ENCODE measurements around the gene ASTN2. TPM values are rescaled to one million over a fixed set of nuclear protein-coding genes. Genes with fewer than 3 reads are reported as not detected.

ASTN2 gene
- total and polyA plus RNA-seq, 2 donors (not counting 3 experiments of a cell fraction or from before 2014, with no cell fraction given): 1.0 to 1.9 TPM

GRCh38 chr9:117250610-117251215 is 164.1 kb downstream of the ASTN2 start:
- DNase-seq (ENCODE audit: low read depth, low spot score) (no peak), FAIRE-seq (no peak)
- dilution Hi-C loops (cut with MboI; ENCODE audit: extremely low pct_ligation_motif_present, low sequenced_read_pairs): no loop called here
- Histone ChIP-seq H4K20me1 (replicated peaks; ENCODE audit: control insufficient read depth, extremely low read depth, insufficient read depth, low read length) (no peaks in the 10 kb centered on the region), H3K4me2 (ENCODE audit: insufficient read depth, low read length) (no peak overlapping the region), H3K9me1 (replicated peaks; ENCODE audit: control insufficient read depth, extremely low read depth, insufficient read depth, low read length) (no peaks in the 10 kb centered on the region), H3K9me3 (replicated peaks; ENCODE audit: control insufficient read depth, insufficient read depth, low read length) (peaks cover 2% of the 10 kb centered on the region), H2AFZ (ENCODE audit: low read depth, low read length) (no peak overlapping the region), H3K79me2 (ENCODE audit: control insufficient read depth, insufficient read depth, low read length) (no peaks in the 10 kb centered on the region), H3K9ac (replicated peaks; ENCODE audit: extremely low read depth, insufficient read depth, low read length) (no peak overlapping the region), H3K27ac (ENCODE audit: insufficient read depth, low read depth, low read length) (no peak overlapping the region), H3K36me3 (ENCODE audit: control insufficient read depth in 2 of 2, extremely low read depth in 1 of 2, insufficient read depth in 2 of 2, low read length in 2 of 2) (no peaks in the 10 kb centered on the region), H3K4me3 (replicated peaks in 1 of 3; ENCODE audit: insufficient read depth in 1 of 3, low read depth in 1 of 3, low read length in 3 of 3) (no peak overlapping the region), H3K27me3 (ENCODE audit: control insufficient read depth in 2 of 2, insufficient read depth in 2 of 2, low read length in 2 of 2) (no peaks in the 10 kb centered on the region), H3K4me1 (ENCODE audit: control insufficient read depth, extremely low read depth, insufficient read depth, low read length) (no peaks in the 10 kb centered on the region)
- ChIA-PET POLR2A (no interaction called here), CTCF (no interaction called here)
- intact Hi-C loops (cut with micrococcal nuclease): no loop called here
- no TSS peak for BruUV-seq (replicated peaks)
- TF ChIP-seq MYC (IDR thresholded peaks at IDR 0.05; ENCODE audit: low read depth, low read length) (no peak), POLR2AphosphoS5 (IDR thresholded peaks at IDR 0.05; ENCODE audit: insufficient read depth, low read depth, low read length) (no peak), POLR2A (IDR thresholded peaks at IDR 0.05; ENCODE audit: low read depth, low read length) (no peak), JUN (IDR thresholded peaks at IDR 0.05; ENCODE audit: borderline replicate concordance, insufficient read depth, insufficient read length, low read depth) (no peak), EZH2 (IDR thresholded peaks at IDR 0.05; ENCODE audit: borderline replicate concordance, low read depth, low read length, severe bottlenecking) (no peak), GATA2 (IDR thresholded peaks at IDR 0.05; ENCODE audit: insufficient read depth, insufficient read length, low read depth, low read length) (no peak), FOS (IDR thresholded peaks at IDR 0.05; ENCODE audit: borderline replicate concordance, insufficient read depth, low read length) (no peak), CTCF (IDR thresholded peaks at IDR 0.05; ENCODE audit: extremely low read depth in 1 of 2, insufficient read depth in 1 of 2, low read depth in 1 of 2, low read length in 2 of 2) (no peak), MAX (IDR thresholded peaks at IDR 0.05; ENCODE audit: insufficient read depth, insufficient read length) (no peak)

Measured in endothelial cell of umbilical vein (primary cell).